ENCODE measurements around the gene CHRM4.

DNA sequence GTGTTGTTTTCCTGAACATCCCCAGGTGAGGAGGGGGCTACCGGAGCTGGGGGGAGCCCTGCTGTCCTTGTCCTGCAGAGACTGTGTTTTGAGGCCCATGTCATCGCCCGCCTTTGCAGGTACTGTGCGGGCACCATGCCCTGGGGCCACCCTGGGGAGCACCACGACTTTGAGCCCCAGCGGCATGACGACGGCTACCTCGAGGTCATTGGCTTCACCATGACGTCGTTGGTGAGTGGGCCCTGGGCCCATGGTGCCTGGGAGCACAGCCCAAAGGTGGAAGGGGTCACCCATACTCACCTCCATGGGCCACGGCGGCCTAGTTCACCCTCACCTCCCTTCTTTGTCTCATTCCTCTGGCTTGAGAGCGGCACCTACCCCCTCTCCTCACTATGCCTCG lies 16.8 kb downstream of the CHRM4 start:
- TF ChIP-seq, protein P1, sequence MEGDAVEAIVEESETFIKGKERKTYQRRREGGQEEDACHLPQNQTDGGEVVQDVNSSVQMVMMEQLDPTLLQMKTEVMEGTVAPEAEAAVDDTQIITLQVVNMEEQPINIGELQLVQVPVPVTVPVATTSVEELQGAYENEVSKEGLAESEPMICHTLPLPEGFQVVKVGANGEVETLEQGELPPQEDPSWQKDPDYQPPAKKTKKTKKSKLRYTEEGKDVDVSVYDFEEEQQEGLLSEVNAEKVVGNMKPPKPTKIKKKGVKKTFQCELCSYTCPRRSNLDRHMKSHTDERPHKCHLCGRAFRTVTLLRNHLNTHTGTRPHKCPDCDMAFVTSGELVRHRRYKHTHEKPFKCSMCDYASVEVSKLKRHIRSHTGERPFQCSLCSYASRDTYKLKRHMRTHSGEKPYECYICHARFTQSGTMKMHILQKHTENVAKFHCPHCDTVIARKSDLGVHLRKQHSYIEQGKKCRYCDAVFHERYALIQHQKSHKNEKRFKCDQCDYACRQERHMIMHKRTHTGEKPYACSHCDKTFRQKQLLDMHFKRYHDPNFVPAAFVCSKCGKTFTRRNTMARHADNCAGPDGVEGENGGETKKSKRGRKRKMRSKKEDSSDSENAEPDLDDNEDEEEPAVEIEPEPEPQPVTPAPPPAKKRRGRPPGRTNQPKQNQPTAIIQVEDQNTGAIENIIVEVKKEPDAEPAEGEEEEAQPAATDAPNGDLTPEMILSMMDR (conservative IDR thresholded peaks at IDR 0.05; ENCODE audit: low read length), result no peak
- TF ChIP-seq EZH2phosphoT487 (IDR thresholded peaks at IDR 0.05; ENCODE audit: borderline replicate concordance, low read depth, low read length), result no peak
